ENCODE measurements around the gene UNC79. TPM values are rescaled to one million over a fixed set of nuclear protein-coding genes. Genes with fewer than 3 reads are reported as not detected.

Gene UNC79
- total and polyA plus RNA-seq, 2 donors (not counting 3 experiments of a cell fraction or from before 2014, with no cell fraction given): not detected

- H3K27me3 ChIP-seq (ENCODE audit: control insufficient read depth in 2 of 2, insufficient read depth in 2 of 2, low read length in 2 of 2): no peaks in the 10 kb centered on the region
- H3K79me2 ChIP-seq (ENCODE audit: control insufficient read depth, insufficient read depth, low read length): no peaks in the 10 kb centered on the region
- no peak overlapping the region for H3K4me3 ChIP-seq (replicated peaks in 1 of 3; ENCODE audit: insufficient read depth in 1 of 3, low read depth in 1 of 3, low read length in 3 of 3)
- FAIRE-seq: no peak
- TF ChIP-seq MYC (IDR thresholded peaks at IDR 0.05; ENCODE audit: low read depth, low read length): no peak
- TF ChIP-seq POLR2A (IDR thresholded peaks at IDR 0.05; ENCODE audit: low read depth, low read length): no peak
- ChIA-PET CTCF (no interaction called here), POLR2A (no interaction called here)
- H3K4me2 ChIP-seq (ENCODE audit: insufficient read depth, low read length): no peak overlapping the region
- H3K27ac ChIP-seq (ENCODE audit: insufficient read depth, low read depth, low read length): no peak overlapping the region
- dilution Hi-C loops (cut with MboI; ENCODE audit: extremely low pct_ligation_motif_present, low sequenced_read_pairs) (no loop called here), intact Hi-C loops (cut with micrococcal nuclease) (no loop called here)
- H3K9ac ChIP-seq (replicated peaks; ENCODE audit: extremely low read depth, insufficient read depth, low read length): no peak overlapping the region
- no peak overlapping the region for H2AFZ ChIP-seq (ENCODE audit: low read depth, low read length)
- no peaks in the 10 kb centered on the region for H3K36me3 ChIP-seq (ENCODE audit: control insufficient read depth in 2 of 2, extremely low read depth in 1 of 2, insufficient read depth in 2 of 2, low read length in 2 of 2)
- no peaks in the 10 kb centered on the region for H3K4me1 ChIP-seq (ENCODE audit: control insufficient read depth, extremely low read depth, insufficient read depth, low read length)
- no TSS peak for BruUV-seq (replicated peaks)
- no peaks in the 10 kb centered on the region for H3K9me1 ChIP-seq (replicated peaks; ENCODE audit: control insufficient read depth, extremely low read depth, insufficient read depth, low read length)
- no peak for DNase-seq (ENCODE audit: low read depth, low spot score)
- H3K9me3 ChIP-seq (replicated peaks; ENCODE audit: control insufficient read depth, insufficient read depth, low read length): no peaks in the 10 kb centered on the region
- H4K20me1 ChIP-seq (replicated peaks; ENCODE audit: control insufficient read depth, extremely low read depth, insufficient read depth, low read length): no peaks in the 10 kb centered on the region
Measured at GRCh38 chr14:93481758-93482157, 51.0 kb downstream of the UNC79 start.

DNA sequence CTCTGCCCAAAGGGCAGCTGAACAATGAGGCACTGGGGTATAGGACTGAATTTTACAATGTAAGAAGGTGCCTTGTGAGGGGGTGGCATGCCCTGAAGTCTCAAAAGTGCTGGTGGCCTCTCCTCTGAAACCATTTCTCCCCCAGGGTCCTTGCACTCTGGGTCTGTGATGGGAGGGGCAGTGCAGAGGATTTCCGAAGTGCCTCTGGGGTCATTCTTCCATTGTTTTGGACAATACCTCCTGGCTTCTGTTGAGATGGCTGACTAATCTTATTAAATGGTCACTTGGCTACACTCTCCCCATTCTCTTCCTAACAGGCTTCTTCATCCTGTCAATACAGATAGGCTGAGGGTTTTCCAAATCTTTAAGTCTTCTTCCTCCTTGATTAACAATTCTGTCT, 59.3 kb downstream of the UNC79 start:
- Histone ChIP-seq H2AFZ (ENCODE audit: low read depth, low read length) (no peak overlapping the region), H3K79me2 (ENCODE audit: control insufficient read depth, insufficient read depth, low read length) (no peaks in the 10 kb centered on the region), H3K4me2 (ENCODE audit: insufficient read depth, low read length) (no peak overlapping the region), H3K27ac (ENCODE audit: insufficient read depth, low read depth, low read length) (no peak overlapping the region), H3K4me3 (replicated peaks in 1 of 3; ENCODE audit: insufficient read depth in 1 of 3, low read depth in 1 of 3, low read length in 3 of 3) (no peak overlapping the region), H3K9me3 (replicated peaks; ENCODE audit: control insufficient read depth, insufficient read depth, low read length) (no peaks in the 10 kb centered on the region), H3K9me1 (replicated peaks; ENCODE audit: control insufficient read depth, extremely low read depth, insufficient read depth, low read length) (no peaks in the 10 kb centered on the region), H3K9ac (replicated peaks; ENCODE audit: extremely low read depth, insufficient read depth, low read length) (no peak overlapping the region), H4K20me1 (replicated peaks; ENCODE audit: control insufficient read depth, extremely low read depth, insufficient read depth, low read length) (no peaks in the 10 kb centered on the region), H3K36me3 (ENCODE audit: control insufficient read depth in 2 of 2, extremely low read depth in 1 of 2, insufficient read depth in 2 of 2, low read length in 2 of 2) (no peaks in the 10 kb centered on the region), H3K4me1 (ENCODE audit: control insufficient read depth, extremely low read depth, insufficient read depth, low read length) (no peaks in the 10 kb centered on the region), H3K27me3 (ENCODE audit: control insufficient read depth in 2 of 2, insufficient read depth in 2 of 2, low read length in 2 of 2) (no peaks in the 10 kb centered on the region)
- BruUV-seq (replicated peaks): no TSS peak
- ChIA-PET POLR2A (no interaction called here), CTCF (no interaction called here)
- TF ChIP-seq EZH2 (IDR thresholded peaks at IDR 0.05; ENCODE audit: borderline replicate concordance, low read depth, low read length, severe bottlenecking): no peak
- no peak for TF ChIP-seq FOS (IDR thresholded peaks at IDR 0.05; ENCODE audit: borderline replicate concordance, insufficient read depth, low read length)
- no peak for TF ChIP-seq POLR2A (IDR thresholded peaks at IDR 0.05; ENCODE audit: low read depth, low read length)
- no peak for TF ChIP-seq MYC (IDR thresholded peaks at IDR 0.05; ENCODE audit: low read depth, low read length)
- TF ChIP-seq POLR2AphosphoS5 (IDR thresholded peaks at IDR 0.05; ENCODE audit: insufficient read depth, low read depth, low read length): no peak
- TF ChIP-seq, protein P1, sequence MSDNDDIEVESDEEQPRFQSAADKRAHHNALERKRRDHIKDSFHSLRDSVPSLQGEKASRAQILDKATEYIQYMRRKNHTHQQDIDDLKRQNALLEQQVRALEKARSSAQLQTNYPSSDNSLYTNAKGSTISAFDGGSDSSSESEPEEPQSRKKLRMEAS (IDR thresholded peaks at IDR 0.05; ENCODE audit: insufficient read depth, insufficient read length): no peak
- no peak for TF ChIP-seq JUN (IDR thresholded peaks at IDR 0.05; ENCODE audit: borderline replicate concordance, insufficient read depth, insufficient read length, low read depth)
- no peak for TF ChIP-seq GATA2 (IDR thresholded peaks at IDR 0.05; ENCODE audit: insufficient read depth, insufficient read length, low read depth, low read length)
- TF ChIP-seq CTCF (IDR thresholded peaks at IDR 0.05; ENCODE audit: extremely low read depth in 1 of 2, insufficient read depth in 1 of 2, low read depth in 1 of 2, low read length in 2 of 2): no peak
- intact Hi-C loops (cut with micrococcal nuclease) (no loop called here), dilution Hi-C loops (cut with MboI; ENCODE audit: extremely low pct_ligation_motif_present, low sequenced_read_pairs) (no loop called here)
- DNase-seq (ENCODE audit: low read depth, low spot score) (peak; percentile 3), FAIRE-seq (no peak)

Measured in endothelial cell of umbilical vein (primary cell).